NCI-H1105 (cell line): ENCODE results near the gene SMYD3.
"Not testable (repeated sequence)": the region's sequence is repeated elsewhere in the genome, so short reads cannot be mapped to it uniquely, and the experiment has no call there.

Experiments
- DNase-seq: peaks from one replicate; lab custom pipeline; 2025; lab: John Stamatoyannopoulos, UW

SMYD3 gene

GRCh38 chr1:246029616-246030015 is 477.5 kb downstream of the SMYD3 start:
- DNase-seq, result no peak

- DNase-seq, result not testable (repeated sequence)
Measured at GRCh38 chr1:246024118-246024517, 483.0 kb downstream of the SMYD3 start.

GRCh38 chr1:246020211-246020954 is 486.7 kb downstream of the SMYD3 start:
- no peak for DNase-seq

- DNase-seq, result no peak
Measured at GRCh38 chr1:246018146-246018545, 488.9 kb downstream of the SMYD3 start.

GRCh38 chr1:246012341-246012740 is 494.7 kb downstream of the SMYD3 start:
- DNase-seq, result peak; percentile 8

- DNase-seq, result no peak
Measured at GRCh38 chr1:246010386-246010785, 496.7 kb downstream of the SMYD3 start.

- no peak for DNase-seq
Measured at GRCh38 chr1:246008363-246008831, 498.7 kb downstream of the SMYD3 start.

GRCh38 chr1:246005067-246005466 is 502.0 kb downstream of the SMYD3 start:
- no peak for DNase-seq

GRCh38 chr1:246004301-246004700 is 502.8 kb downstream of the SMYD3 start:
- no peak for DNase-seq

GRCh38 chr1:246003442-246003730 is 503.7 kb downstream of the SMYD3 start:
- no peak for DNase-seq

GRCh38 chr1:246002725-246003441 is 504.2 kb downstream of the SMYD3 start:
- DNase-seq, result peak; percentile 44

GRCh38 chr1:246001837-246002230 is 505.2 kb downstream of the SMYD3 start:
- no peak for DNase-seq

- no peak for DNase-seq
Measured at GRCh38 chr1:246001142-246001836, 505.8 kb downstream of the SMYD3 start.

- no peak for DNase-seq
Measured at GRCh38 chr1:246000638-246001015, 506.5 kb downstream of the SMYD3 start.

GRCh38 chr1:245999697-246000637 is 507.1 kb downstream of the SMYD3 start:
- no peak for DNase-seq

GRCh38 chr1:245997471-245998258 is 509.4 kb downstream of the SMYD3 start:
- DNase-seq, result no peak

GRCh38 chr1:245996811-245997210 is 510.3 kb downstream of the SMYD3 start:
- DNase-seq, result no peak

GRCh38 chr1:245995474-245995873 is 511.6 kb downstream of the SMYD3 start:
- no peak for DNase-seq

- no peak for DNase-seq
Measured at GRCh38 chr1:245991266-245991665, 515.8 kb downstream of the SMYD3 start.

- DNase-seq, result no peak
Measured at GRCh38 chr1:245990315-245991022, 516.6 kb downstream of the SMYD3 start.
